HepG2 (cell line): ENCODE measurements around the gene C5AR2. TPM values are rescaled to one million over a fixed set of nuclear protein-coding genes. Genes with fewer than 3 reads are reported as not detected.

Experiments
- CBX2 ChIP-seq, 2 experiments: fragments of 200-600 bp in 1 of 2; sonication (generic); formaldehyde crosslinking in 1 of 2; IDR thresholded peaks; 2 replicates each; pipeline versions ENCODE4 v1.7.0 to v1.8.1; 2018 to 2022; ENCODE audit warnings: low read depth in 2 of 2, low read length in 1 of 2, mild to moderate bottlenecking in 1 of 2, missing genetic modification reagents in 1 of 2
- ELK4 ChIP-seq: sonication (generic); formaldehyde crosslinking; IDR thresholded peaks from 2 replicates; pipeline ENCODE4 v1.9.0; 2021; ENCODE audit warnings: missing genetic modification reagents, borderline replicate concordance
- GABPA ChIP-seq, 2 experiments: IDR thresholded peaks; 2 replicates each; pipeline ENCODE4 v1.6.1; 2011 to 2016; ENCODE audit warnings: low read depth in 2 of 2, low read length in 1 of 2, missing biosample characterization in 1 of 2, missing genetic modification characterization in 1 of 2
- JDP2 ChIP-seq: sonication (generic); formaldehyde crosslinking; IDR thresholded peaks from 2 replicates; pipeline ENCODE4 v1.8.1; 2022; ENCODE audit warnings: missing genetic modification reagents, borderline replicate concordance
- MTA3 ChIP-seq: sonication (generic); formaldehyde crosslinking; IDR thresholded peaks from 2 replicates; pipeline ENCODE4 v1.4.0; 2020; ENCODE audit warnings: missing genetic modification reagents
- NCOA1 ChIP-seq: sonication (generic); formaldehyde crosslinking; IDR thresholded peaks from 2 replicates; pipeline ENCODE4 v1.9.0; 2021; ENCODE audit warnings: missing genetic modification reagents
- RAD21 ChIP-seq: fragments of 450-650 bp; formaldehyde crosslinking; IDR thresholded peaks from 2 replicates; pipeline ENCODE4 v1.5.0; 2020; ENCODE audit warnings: mild to moderate bottlenecking
- RFX5 ChIP-seq: IDR thresholded peaks from 2 replicates; pipeline ENCODE4 v1.6.1; 2011; ENCODE audit warnings: low read depth, low read length, improper control_type of control experiment
- SAFB2 ChIP-seq: sonication (generic); formaldehyde crosslinking; IDR thresholded peaks from 2 replicates; pipeline ENCODE4 v1.5.1; 2020; ENCODE audit warnings: missing genetic modification reagents, low read depth, mild to moderate bottlenecking, borderline replicate concordance
- THAP11 ChIP-seq: IDR thresholded peaks from 2 replicates; pipeline ENCODE4 v1.6.1; 2016; ENCODE audit warnings: missing biosample characterization, missing genetic modification reagents
- ZBTB8A ChIP-seq: sonication (generic); formaldehyde crosslinking; IDR thresholded peaks from 2 replicates; pipeline ENCODE4 v1.4.0; 2020; ENCODE audit warnings: mild to moderate bottlenecking, low read depth, missing genetic modification reagents, borderline replicate concordance
- ZFY ChIP-seq: sonication (generic); formaldehyde crosslinking; IDR thresholded peaks from 2 replicates; pipeline ENCODE4 v1.4.0; 2020; ENCODE audit warnings: missing genetic modification reagents
- ZNF205 ChIP-seq: IDR thresholded peaks from 2 replicates; pipeline ENCODE4 v1.6.1; 2018; ENCODE audit warnings: missing biosample characterization, missing genetic modification reagents
- ZNF317 ChIP-seq: sonication (generic); formaldehyde crosslinking; IDR thresholded peaks from 2 replicates; pipeline ENCODE4 v1.5.0; 2020; ENCODE audit warnings: mild to moderate bottlenecking, missing genetic modification reagents
- ZNF496 ChIP-seq: sonication (generic); formaldehyde crosslinking; IDR thresholded peaks from 2 replicates; pipeline ENCODE4 v1.8.1; 2023; ENCODE audit warnings: mild to moderate bottlenecking, moderate library complexity, missing genetic modification reagents; ENCODE audit not compliant: insufficient replicate concordance
- ZNF556 ChIP-seq: sonication (generic); formaldehyde crosslinking; IDR thresholded peaks from 2 replicates; pipeline ENCODE4 v1.4.0; 2020; ENCODE audit warnings: mild to moderate bottlenecking, missing genetic modification reagents, borderline replicate concordance
- ZNF747 ChIP-seq: sonication (generic); formaldehyde crosslinking; IDR thresholded peaks from 2 replicates; pipeline ENCODE4 v1.8.1; 2023; ENCODE audit warnings: missing genetic modification reagents, mild to moderate bottlenecking, borderline replicate concordance
- ZNF768 ChIP-seq: sonication (generic); formaldehyde crosslinking; IDR thresholded peaks from 2 replicates; pipeline ENCODE4 v1.4.0; 2020; ENCODE audit warnings: missing genetic modification reagents
- ZNF891 ChIP-seq: sonication (generic); formaldehyde crosslinking; IDR thresholded peaks from 2 replicates; pipeline ENCODE4 v1.5.0; 2020; ENCODE audit warnings: mild to moderate bottlenecking, missing genetic modification reagents
- ZZZ3 ChIP-seq: sonication (generic); formaldehyde crosslinking; IDR thresholded peaks from 2 replicates; pipeline ENCODE4 v1.4.0; 2020; ENCODE audit warnings: missing genetic modification reagents, mild to moderate bottlenecking, borderline replicate concordance
- polyA plus RNA-seq, 8 experiments: library from polyadenylated mRNA; depleted of rRNA in 3 of 8; stranded (reverse) in 7 of 8; unstranded in 1 of 8; fragments of >200 nt; fragmentation: Illumina TruSeq in 4 of 8; extraction: Trizol in 4 of 8; gene quantifications; 2 replicates each; pipeline versions ENCODE4 v1.2.1 to v1.2.3, GENCODE V29; 2011 to 2016; ENCODE audit warnings: low read depth in 4 of 8, missing spikeins in 1 of 8, mixed read lengths in 1 of 8; ENCODE audit not compliant: insufficient read depth in 1 of 8
- total RNA-seq, 5 experiments: library from RNA; depleted of rRNA; stranded (reverse); fragments of >200 nt; fragmentation: Illumina TruSeq; extraction: Trizol; gene quantifications; 2 replicates each; pipeline ENCODE4 v1.2.3, GENCODE V29; 2016; ENCODE audit warnings: low read depth in 1 of 5
- TF ChIP-seq, protein P1 (sequence below): sonication (generic); formaldehyde crosslinking; IDR thresholded peaks from 2 replicates; pipeline ENCODE4 v1.4.0; 2020; ENCODE audit warnings: missing genetic modification reagents, borderline replicate concordance
- TF ChIP-seq, protein P2 (sequence below): fragments of 450-650 bp; IDR thresholded peaks from 2 replicates; pipeline ENCODE4 v1.6.1; 2016
- TF ChIP-seq, protein P3 (sequence below): IDR thresholded peaks from 2 replicates; pipeline ENCODE4 v1.6.1; 2012; ENCODE audit warnings: inconsistent platforms

The C5AR2 gene
- total and polyA plus RNA-seq, 2 of the 13 experiments (the other 11 are each of a cell fraction or from before 2014, with no cell fraction given) = 0.09 to 0.24 TPM

DNA sequence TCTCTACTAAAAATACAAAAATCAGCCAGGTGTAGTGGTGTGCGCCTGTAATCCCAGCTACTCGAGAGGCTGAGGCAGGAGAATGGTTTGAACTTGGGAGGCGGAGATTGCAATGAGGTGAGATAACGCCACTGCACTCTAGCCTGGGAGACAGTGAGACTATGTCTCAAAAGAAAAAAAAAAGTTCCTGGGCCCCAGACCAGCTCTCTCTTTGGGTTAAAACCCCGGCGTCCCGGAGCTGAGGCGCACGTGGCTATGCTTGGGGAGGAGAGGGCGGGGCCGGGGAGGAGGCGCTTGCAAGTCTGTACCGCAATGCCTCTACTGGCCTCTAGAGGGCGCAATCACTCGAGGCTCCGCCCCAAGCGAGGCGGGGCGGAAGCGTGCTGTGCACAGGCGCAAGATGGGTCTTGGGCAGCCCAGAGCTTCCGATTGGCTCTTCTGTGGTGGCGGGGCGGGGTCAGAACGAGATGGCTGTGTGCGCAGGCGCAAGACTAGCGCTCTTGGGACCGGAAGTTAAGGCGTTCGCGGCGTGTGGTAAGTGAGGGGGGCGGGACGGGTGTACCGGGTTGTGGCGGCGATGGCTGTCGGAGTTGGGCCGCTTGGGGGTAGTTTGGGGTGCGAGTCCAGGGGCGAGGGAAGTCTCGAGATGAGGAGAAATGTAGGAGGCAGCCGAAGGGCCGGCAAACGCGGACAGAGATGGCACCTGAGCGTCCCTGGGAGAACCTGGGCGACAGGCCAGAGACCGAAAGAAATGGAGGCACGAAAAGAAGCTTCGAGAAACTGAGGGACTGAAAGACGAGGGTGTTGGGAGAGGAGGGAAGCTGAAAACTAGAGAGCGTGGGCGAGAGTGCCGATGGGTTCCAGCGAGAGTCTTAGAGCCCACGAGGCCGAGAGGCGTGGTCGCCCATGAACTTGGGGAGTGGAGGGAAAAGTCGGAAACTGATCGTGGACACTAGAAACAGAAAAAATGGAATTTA is 17.1 kb downstream of the C5AR2 start, which contains the start of gene DHX34 (continued):
- no peak for TF ChIP-seq MTA3
- no peak for TF ChIP-seq CBX2 (IDR thresholded peaks at IDR 0.05; ENCODE audit: low read depth, low read length)
- no peak for TF ChIP-seq CBX2 (CRISPR knock-in tag; IDR thresholded peaks at IDR 0.05; ENCODE audit: low read depth)
- peak; percentile 76 for TF ChIP-seq ZFY (CRISPR knock-in tag)
- TF ChIP-seq, protein P1, sequence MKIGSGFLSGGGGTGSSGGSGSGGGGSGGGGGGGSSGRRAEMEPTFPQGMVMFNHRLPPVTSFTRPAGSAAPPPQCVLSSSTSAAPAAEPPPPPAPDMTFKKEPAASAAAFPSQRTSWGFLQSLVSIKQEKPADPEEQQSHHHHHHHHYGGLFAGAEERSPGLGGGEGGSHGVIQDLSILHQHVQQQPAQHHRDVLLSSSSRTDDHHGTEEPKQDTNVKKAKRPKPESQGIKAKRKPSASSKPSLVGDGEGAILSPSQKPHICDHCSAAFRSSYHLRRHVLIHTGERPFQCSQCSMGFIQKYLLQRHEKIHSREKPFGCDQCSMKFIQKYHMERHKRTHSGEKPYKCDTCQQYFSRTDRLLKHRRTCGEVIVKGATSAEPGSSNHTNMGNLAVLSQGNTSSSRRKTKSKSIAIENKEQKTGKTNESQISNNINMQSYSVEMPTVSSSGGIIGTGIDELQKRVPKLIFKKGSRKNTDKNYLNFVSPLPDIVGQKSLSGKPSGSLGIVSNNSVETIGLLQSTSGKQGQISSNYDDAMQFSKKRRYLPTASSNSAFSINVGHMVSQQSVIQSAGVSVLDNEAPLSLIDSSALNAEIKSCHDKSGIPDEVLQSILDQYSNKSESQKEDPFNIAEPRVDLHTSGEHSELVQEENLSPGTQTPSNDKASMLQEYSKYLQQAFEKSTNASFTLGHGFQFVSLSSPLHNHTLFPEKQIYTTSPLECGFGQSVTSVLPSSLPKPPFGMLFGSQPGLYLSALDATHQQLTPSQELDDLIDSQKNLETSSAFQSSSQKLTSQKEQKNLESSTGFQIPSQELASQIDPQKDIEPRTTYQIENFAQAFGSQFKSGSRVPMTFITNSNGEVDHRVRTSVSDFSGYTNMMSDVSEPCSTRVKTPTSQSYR (CRISPR knock-in tag) = 0 out of 2 replicates have a peak, but pooled peaks have one; percentile 4
- TF ChIP-seq RFX5 = 0 out of 2 replicates have a peak, but pooled peaks have one; percentile 44
- no peak for TF ChIP-seq ZNF496 (CRISPR knock-in tag)
- TF ChIP-seq ZNF747 (CRISPR knock-in tag) = peak; percentile 82; the same call in 1 of the 2 replicates
- TF ChIP-seq JDP2 = no peak
- TF ChIP-seq ZNF556 (CRISPR knock-in tag) = peak; percentile 71; the same call in 1 of the 2 replicates
- TF ChIP-seq THAP11 (CRISPR knock-in tag) = peak; percentile 87
- TF ChIP-seq, protein P2, sequence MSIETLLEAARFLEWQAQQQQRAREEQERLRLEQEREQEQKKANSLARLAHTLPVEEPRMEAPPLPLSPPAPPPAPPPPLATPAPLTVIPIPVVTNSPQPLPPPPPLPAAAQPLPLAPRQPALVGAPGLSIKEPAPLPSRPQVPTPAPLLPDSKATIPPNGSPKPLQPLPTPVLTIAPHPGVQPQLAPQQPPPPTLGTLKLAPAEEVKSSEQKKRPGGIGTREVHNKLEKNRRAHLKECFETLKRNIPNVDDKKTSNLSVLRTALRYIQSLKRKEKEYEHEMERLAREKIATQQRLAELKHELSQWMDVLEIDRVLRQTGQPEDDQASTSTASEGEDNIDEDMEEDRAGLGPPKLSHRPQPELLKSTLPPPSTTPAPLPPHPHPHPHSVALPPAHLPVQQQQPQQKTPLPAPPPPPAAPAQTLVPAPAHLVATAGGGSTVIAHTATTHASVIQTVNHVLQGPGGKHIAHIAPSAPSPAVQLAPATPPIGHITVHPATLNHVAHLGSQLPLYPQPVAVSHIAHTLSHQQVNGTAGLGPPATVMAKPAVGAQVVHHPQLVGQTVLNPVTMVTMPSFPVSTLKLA = peak; percentile 72
- 0 out of 2 replicates have a peak, but pooled peaks have one; percentile 39 for TF ChIP-seq ZNF768 (CRISPR knock-in tag)
- peak; percentile 64 for TF ChIP-seq GABPA (IDR thresholded peaks at IDR 0.05; ENCODE audit: low read depth, low read length)
- TF ChIP-seq GABPA (CRISPR knock-in tag; IDR thresholded peaks at IDR 0.05; ENCODE audit: low read depth) = peak; percentile 92
- 0 out of 2 replicates have a peak, but pooled peaks have one; percentile 25 for TF ChIP-seq NCOA1
- peak; percentile 65; the same call in 1 of the 2 replicates for TF ChIP-seq ZZZ3 (CRISPR knock-in tag)
- peak; percentile 81; the same call in 1 of the 2 replicates for TF ChIP-seq ZNF891 (CRISPR knock-in tag)
- TF ChIP-seq ZNF317 (CRISPR knock-in tag) = peak; percentile 32; the same call in 1 of the 2 replicates
- TF ChIP-seq, protein P3, sequence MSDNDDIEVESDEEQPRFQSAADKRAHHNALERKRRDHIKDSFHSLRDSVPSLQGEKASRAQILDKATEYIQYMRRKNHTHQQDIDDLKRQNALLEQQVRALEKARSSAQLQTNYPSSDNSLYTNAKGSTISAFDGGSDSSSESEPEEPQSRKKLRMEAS = peak; percentile 94
- TF ChIP-seq ZNF205 (CRISPR knock-in tag) = no peak
- no peak for TF ChIP-seq ZBTB8A (CRISPR knock-in tag)
- TF ChIP-seq ELK4 = no peak
- TF ChIP-seq SAFB2 (CRISPR knock-in tag) = no peak; the same call in 1 of the 2 replicates
- no peak for TF ChIP-seq RAD21
